ENCODE data around the gene UBL4A. TPM values are rescaled to one million over a fixed set of nuclear protein-coding genes. Genes with fewer than 3 reads are reported as not detected.

UBL4A gene
- total and polyA plus RNA-seq, 2 donors from 2014 or later, result 26.1 to 35.2 TPM

- no peak for FAIRE-seq
- DNase-seq, result no peak
- H3K9me3 ChIP-seq (ENCODE audit: control insufficient read depth in 2 of 3, insufficient read depth in 1 of 3, low read length in 3 of 3), result no peaks in the 10 kb centered on the region
- intact Hi-C loops (cut with DNase I), result no loop called here
- peaks cover 0 to 7% (median 5%) of the 10 kb centered on the region in 3 donors for H3K36me3 ChIP-seq (ENCODE audit: control insufficient read depth in 2 of 3, insufficient read depth in 3 of 3, low read length in 3 of 3)
- H3K27me3 ChIP-seq (ENCODE audit: control insufficient read depth, insufficient read depth, low read length), result no peaks in the 10 kb centered on the region
- TF ChIP-seq, protein P1, sequence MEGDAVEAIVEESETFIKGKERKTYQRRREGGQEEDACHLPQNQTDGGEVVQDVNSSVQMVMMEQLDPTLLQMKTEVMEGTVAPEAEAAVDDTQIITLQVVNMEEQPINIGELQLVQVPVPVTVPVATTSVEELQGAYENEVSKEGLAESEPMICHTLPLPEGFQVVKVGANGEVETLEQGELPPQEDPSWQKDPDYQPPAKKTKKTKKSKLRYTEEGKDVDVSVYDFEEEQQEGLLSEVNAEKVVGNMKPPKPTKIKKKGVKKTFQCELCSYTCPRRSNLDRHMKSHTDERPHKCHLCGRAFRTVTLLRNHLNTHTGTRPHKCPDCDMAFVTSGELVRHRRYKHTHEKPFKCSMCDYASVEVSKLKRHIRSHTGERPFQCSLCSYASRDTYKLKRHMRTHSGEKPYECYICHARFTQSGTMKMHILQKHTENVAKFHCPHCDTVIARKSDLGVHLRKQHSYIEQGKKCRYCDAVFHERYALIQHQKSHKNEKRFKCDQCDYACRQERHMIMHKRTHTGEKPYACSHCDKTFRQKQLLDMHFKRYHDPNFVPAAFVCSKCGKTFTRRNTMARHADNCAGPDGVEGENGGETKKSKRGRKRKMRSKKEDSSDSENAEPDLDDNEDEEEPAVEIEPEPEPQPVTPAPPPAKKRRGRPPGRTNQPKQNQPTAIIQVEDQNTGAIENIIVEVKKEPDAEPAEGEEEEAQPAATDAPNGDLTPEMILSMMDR (IDR thresholded peaks at IDR 0.05; ENCODE audit: borderline replicate concordance, extremely low read depth, insufficient read depth), result no peak
- H3K27ac ChIP-seq (ENCODE audit: low read depth in 2 of 2, low read length in 2 of 2), result no peak overlapping the region
- no peak overlapping the region for H3K4me3 ChIP-seq (ENCODE audit: low read length in 3 of 3)
- no peak overlapping the region for H3K9ac ChIP-seq (ENCODE audit: low read length in 3 of 3)
- H3K4me1 ChIP-seq (ENCODE audit: control insufficient read depth in 2 of 3, insufficient read depth in 2 of 3, low read depth in 1 of 3, low read length in 3 of 3), result no peaks in the 10 kb centered on the region
Observed at GRCh38 chrX:154452823-154453222, 33.6 kb downstream of the UBL4A start.

GRCh38 chrX:154450312-154450711, 36.1 kb downstream of the UBL4A start:
- peak in 1 of 5 donors; percentile 48 for DNase-seq
- no peak for FAIRE-seq
- intact Hi-C loops (cut with DNase I), result no loop called here

GRCh38 chrX:154449618-154450017, 36.8 kb downstream of the UBL4A start:
- DNase-seq (peak in 1 of 5 donors; percentile 60), FAIRE-seq (no peak)
- TF ChIP-seq, protein P1 (IDR thresholded peaks at IDR 0.05; ENCODE audit: borderline replicate concordance, extremely low read depth, insufficient read depth), result no peak
- Histone ChIP-seq H3K27ac (ENCODE audit: low read depth in 2 of 2, low read length in 2 of 2) (no peak overlapping the region), H3K4me1 (ENCODE audit: control insufficient read depth in 2 of 3, insufficient read depth in 2 of 3, low read depth in 1 of 3, low read length in 3 of 3) (peaks cover 0 to 7% (median 0%) of the 10 kb centered on the region in 3 donors), H3K9ac (ENCODE audit: low read length in 3 of 3) (no peak overlapping the region), H3K27me3 (ENCODE audit: control insufficient read depth, insufficient read depth, low read length) (no peaks in the 10 kb centered on the region), H3K9me3 (ENCODE audit: control insufficient read depth in 2 of 3, insufficient read depth in 1 of 3, low read length in 3 of 3) (no peaks in the 10 kb centered on the region), H3K4me3 (ENCODE audit: low read length in 3 of 3) (no peak overlapping the region), H3K36me3 (ENCODE audit: control insufficient read depth in 2 of 3, insufficient read depth in 3 of 3, low read length in 3 of 3) (peaks cover 0 to 7% (median 5%) of the 10 kb centered on the region in 3 donors)
- intact Hi-C loops (cut with DNase I), result no loop called here

More at GRCh38 chrX:154450312-154450711, 36.1 kb downstream of the UBL4A start:
- Histone ChIP-seq H3K4me3 (ENCODE audit: low read length in 3 of 3) (no peak overlapping the region), H3K27me3 (ENCODE audit: control insufficient read depth, insufficient read depth, low read length) (no peaks in the 10 kb centered on the region), H3K9ac (ENCODE audit: low read length in 3 of 3) (no peak overlapping the region), H3K4me1 (ENCODE audit: control insufficient read depth in 2 of 3, insufficient read depth in 2 of 3, low read depth in 1 of 3, low read length in 3 of 3) (peaks cover 0 to 1% (median 0%) of the 10 kb centered on the region in 3 donors), H3K36me3 (ENCODE audit: control insufficient read depth in 2 of 3, insufficient read depth in 3 of 3, low read length in 3 of 3) (peaks cover 0 to 7% (median 5%) of the 10 kb centered on the region in 3 donors), H3K27ac (ENCODE audit: low read depth in 2 of 2, low read length in 2 of 2) (no peak overlapping the region), H3K9me3 (ENCODE audit: control insufficient read depth in 2 of 3, insufficient read depth in 1 of 3, low read length in 3 of 3) (no peaks in the 10 kb centered on the region)
- TF ChIP-seq, protein P1 (IDR thresholded peaks at IDR 0.05; ENCODE audit: borderline replicate concordance, extremely low read depth, insufficient read depth), result no peak

DNA sequence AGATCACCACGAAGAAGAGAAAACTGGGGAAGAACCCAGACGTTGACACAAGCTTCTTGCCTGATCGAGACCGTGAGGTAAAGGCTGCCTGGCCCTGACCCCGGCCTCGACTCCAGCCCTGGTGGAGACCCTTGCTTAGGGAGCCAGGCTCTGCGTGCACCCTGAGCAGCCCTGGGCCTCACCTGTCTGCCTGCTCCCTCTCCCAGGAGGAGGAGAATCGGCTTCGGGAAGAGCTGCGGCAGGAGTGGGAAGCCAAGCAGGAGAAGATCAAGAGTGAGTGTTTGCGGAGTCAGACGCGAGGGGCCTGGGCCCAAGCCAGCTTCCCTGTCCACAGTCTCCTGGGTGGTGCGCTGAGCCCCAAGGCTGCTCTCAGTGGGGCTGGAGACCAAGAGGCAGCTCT, 37.9 kb downstream of the UBL4A start:
- intact Hi-C loops (cut with DNase I), result no loop called here
- no peak overlapping the region for H3K27ac ChIP-seq (ENCODE audit: low read depth in 2 of 2, low read length in 2 of 2)
- H3K9ac ChIP-seq (ENCODE audit: low read length in 3 of 3), result no peak overlapping the region
- FAIRE-seq, result no peak
- no peaks in the 10 kb centered on the region for H3K27me3 ChIP-seq (ENCODE audit: control insufficient read depth, insufficient read depth, low read length)
- no peaks in the 10 kb centered on the region for H3K9me3 ChIP-seq (ENCODE audit: control insufficient read depth in 2 of 3, insufficient read depth in 1 of 3, low read length in 3 of 3)
- H3K4me1 ChIP-seq (ENCODE audit: control insufficient read depth in 2 of 3, insufficient read depth in 2 of 3, low read depth in 1 of 3, low read length in 3 of 3), result peaks cover 0 to 8% (median 0%) of the 10 kb centered on the region in 3 donors
- TF ChIP-seq, protein P1 (IDR thresholded peaks at IDR 0.05; ENCODE audit: borderline replicate concordance, extremely low read depth, insufficient read depth), result no peak
- DNase-seq, result peak in 1 of 5 donors; percentile 52
- no peak overlapping the region for H3K4me3 ChIP-seq (ENCODE audit: low read length in 3 of 3)
- peaks cover 0 to 7% (median 5%) of the 10 kb centered on the region in 3 donors for H3K36me3 ChIP-seq (ENCODE audit: control insufficient read depth in 2 of 3, insufficient read depth in 3 of 3, low read length in 3 of 3)
